ENCODE measurements around the gene SLX9.

SLX9 gene

GRCh38 chr21:44994047-44994694 is 54.3 kb downstream of the SLX9 start:
- no peak for DNase-seq

DNA sequence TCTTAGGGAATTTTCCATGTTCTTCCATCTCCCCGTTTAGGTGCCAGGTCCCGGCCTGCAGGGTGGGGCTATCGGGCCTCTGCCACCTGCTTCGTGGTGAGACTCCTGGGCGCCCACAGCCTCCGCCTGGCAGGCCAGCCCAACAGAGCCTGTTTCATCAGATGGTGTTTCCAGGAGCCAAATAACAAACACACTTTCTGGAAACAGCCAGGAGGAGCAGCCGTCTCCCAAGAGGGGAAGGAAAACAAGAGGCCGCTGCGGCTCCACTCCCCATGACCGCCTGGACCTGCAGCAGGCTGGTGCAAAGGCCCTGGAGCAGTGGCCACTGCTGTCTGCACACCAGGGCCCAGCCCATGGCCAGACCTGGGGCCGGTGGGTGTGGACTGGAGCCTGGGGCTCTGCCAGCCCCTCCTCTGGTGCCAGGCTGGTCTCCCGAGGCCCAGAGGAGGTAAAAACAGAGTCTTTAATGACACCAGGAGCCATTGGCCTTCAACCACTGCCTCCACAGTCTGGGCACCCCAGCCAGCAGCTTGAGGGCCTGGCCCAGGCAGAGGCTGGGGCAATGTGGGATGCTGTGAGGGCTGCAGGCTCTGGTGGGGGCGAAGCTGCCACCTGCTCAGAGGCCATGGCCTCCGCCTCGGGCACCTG is 55.0 kb downstream of the SLX9 start:
- peak; percentile 39 for DNase-seq

DNA sequence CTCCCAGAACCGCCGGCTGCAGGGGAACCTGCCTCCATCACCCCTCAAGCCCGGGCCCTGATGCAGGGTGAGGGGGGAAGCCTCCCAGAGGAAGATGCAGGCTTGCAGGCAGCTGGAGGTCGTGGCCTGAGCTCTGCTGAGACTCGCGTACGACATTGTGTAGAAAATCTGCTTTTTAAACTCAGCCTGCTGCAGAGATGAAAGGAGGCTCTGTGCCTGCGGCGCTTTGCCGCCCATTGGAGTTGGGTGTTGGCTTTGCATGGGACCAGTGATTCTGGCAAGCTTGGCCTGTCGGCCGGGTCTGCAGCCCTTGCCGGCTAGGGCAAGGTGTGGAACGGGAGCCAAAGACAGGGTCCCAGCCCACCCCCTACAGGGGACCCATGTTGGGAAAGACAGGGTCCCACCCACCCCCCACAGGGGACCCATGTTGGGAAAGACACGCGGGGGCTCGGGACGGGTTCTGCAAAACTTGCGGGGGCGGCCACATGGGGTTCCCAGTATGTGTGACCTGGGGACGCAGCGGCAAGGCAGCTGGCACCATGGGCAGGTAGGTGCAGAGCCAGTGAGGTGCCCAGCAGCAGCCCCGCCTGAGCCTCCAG is 55.6 kb downstream of the SLX9 start:
- no peak for DNase-seq

- no peak for DNase-seq
Observed at GRCh38 chr21:44996096-44996495, 56.3 kb downstream of the SLX9 start.

- DNase-seq = no peak
Observed at GRCh38 chr21:44996501-44996921, 56.7 kb downstream of the SLX9 start.

DNA sequence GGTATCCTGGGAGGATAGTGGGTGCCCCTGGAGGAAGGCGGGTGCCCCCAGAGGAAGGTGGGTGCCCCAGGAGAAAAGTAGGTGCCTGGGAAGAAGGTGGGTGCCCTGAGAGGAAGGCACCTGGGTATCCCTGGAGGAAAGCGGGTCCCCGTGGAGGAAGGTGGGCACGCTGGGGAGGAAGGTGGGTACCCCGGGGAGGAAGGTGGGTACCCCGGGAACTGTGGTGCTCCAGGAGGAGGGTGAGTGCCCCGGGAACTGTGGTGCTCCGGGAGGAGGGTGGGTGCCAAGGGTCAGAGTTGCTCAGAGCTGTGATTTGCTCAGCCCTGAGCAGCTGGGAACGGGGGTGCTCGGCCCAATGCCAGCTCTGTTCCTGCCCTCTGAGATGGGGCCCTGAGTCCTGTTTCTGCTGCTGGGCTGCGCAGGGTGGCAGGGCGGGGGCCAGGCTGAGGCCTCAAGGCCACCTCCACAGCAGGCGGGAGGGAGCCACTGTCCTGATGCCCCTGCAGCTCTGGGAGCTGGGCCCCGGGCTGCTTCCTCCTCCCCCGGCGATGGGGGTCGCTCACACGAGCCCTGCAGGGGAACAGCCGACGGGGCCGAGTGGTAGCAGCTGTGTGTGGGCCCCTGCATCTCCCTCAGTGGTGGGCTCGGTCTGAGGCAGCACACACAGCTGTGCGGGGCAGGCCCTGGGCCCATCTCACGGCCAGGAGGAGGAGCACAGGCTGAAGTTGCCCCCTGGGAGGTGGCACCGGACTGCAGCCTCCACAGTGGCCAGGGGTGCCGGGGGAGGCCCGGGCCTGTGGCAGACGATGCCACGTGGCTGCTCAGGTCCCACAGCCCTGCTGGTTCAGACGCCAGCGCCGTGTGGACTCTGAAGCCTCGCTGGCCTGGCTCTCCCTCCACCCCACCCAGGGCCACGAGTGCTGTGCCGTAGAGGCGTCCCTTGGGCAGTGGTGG is 57.4 kb downstream of the SLX9 start:
- DNase-seq = no peak

- no peak for DNase-seq
Observed at GRCh38 chr21:44998086-44998620, 58.3 kb downstream of the SLX9 start.

GRCh38 chr21:44998621-44999427 is 59.0 kb downstream of the SLX9 start:
- DNase-seq = no peak

DNA sequence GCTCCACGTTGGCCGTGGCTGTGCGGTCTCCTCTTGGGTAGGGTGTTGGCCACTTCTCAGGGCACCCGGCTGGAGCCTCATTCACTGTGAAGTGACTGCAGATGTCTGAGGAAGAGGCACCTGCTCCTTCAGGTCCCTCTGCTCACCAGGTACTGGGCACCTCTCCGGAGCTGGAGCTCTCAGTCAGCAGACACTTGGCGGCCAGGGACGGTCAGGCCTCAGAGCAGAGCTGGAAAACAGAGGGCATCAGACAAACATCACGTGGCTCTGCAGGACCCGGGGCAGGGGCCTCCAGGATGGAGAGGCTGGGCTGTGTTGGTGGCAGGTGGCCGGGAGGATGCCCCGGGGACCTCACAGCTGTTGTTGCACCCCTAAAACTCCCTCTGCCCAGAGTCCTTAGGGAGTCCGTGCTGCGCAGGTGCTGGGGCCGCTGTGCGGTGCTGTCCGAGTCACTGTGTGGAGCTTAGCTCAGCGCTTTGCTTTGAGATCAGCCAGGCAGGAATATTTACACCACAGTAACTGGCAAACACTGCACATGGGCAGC is 59.7 kb downstream of the SLX9 start:
- DNase-seq = no peak

GRCh38 chr21:44999972-45000636 is 60.3 kb downstream of the SLX9 start:
- DNase-seq = no peak

DNA sequence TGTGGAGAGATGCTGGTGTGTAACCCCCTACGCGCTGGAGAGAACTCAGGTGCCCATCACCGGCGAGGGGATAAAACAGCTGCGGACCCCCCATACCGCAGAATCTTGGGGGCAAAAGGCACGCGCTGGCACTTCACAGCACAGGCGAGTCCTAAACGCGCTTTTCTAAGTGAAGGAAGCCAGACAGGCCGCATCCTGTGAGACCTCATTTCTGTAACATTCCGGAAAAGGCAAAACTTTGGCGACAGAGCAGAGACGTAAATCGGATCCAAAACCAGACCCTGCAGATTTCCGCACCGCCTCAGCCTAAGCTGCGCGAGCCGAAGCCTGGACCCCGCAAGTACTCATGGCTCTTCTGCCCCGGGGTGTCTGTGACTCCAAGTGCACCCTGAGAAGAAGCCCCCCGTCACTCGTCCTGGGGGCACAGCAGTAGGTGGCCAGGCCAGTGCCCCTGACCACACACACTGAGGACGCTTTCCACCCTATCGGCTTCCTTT is 60.9 kb downstream of the SLX9 start:
- no peak for DNase-seq

GRCh38 chr21:45001134-45002095 is 61.6 kb downstream of the SLX9 start:
- no peak for DNase-seq

- DNase-seq = no peak
Observed at GRCh38 chr21:45002381-45003204, 62.8 kb downstream of the SLX9 start.

- DNase-seq = no peak
Observed at GRCh38 chr21:45003331-45004058, 63.7 kb downstream of the SLX9 start.

DNA sequence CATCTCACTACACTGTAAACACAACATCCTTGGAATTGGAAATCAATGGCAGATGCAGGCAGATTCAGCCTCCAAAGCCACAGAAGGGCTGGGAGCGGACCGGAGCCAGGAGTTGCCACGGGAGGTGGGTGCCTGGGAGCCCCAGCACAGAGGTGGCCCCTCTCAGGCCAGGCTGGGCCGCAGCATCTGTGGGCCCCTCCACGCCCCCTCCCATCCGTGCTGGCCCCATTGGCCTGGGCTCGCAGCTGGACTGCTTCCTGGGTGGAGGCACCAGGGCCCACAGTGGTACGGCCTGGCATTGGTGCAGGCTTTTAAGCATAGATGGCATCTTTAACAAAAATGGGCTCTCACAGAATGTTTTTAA is 64.2 kb downstream of the SLX9 start:
- no peak for DNase-seq

GRCh38 chr21:45004481-45005247 is 64.8 kb downstream of the SLX9 start:
- DNase-seq = no peak

- no peak for DNase-seq
Observed at GRCh38 chr21:45006536-45007095, 66.8 kb downstream of the SLX9 start.

All from NCI-H2171 (cell line).